GM12872 (cell line): ENCODE data around the gene NSFL1C.

Source experiments
- CTCF ChIP-seq: IDR thresholded peaks from 3 replicates; pipeline ENCODE4 v1.5.1; 2011; ENCODE audit warnings: low read depth, mild to moderate bottlenecking, low read length, moderate library complexity; ENCODE audit not compliant: insufficient read depth

The NSFL1C gene

GRCh38 chr20:1466211-1467081 lies at the start of gene NSFL1C:
Gene NSFL1C, minus strand, starts transcription at chr20:1466849. Its CDS starts 25 bp downstream, at chr20:1466824.
- TF ChIP-seq CTCF = peak; percentile 91

GRCh38 chr20:1513801-1514200 lies 47.2 kb upstream of the NSFL1C start:
- no peak for TF ChIP-seq CTCF

GRCh38 chr20:1509237-1509636 lies 42.6 kb upstream of the NSFL1C start:
- peak; percentile 53 for TF ChIP-seq CTCF

- no peak for TF ChIP-seq CTCF
Observed at GRCh38 chr20:1508574-1508973, 41.9 kb upstream of the NSFL1C start.

GRCh38 chr20:1507276-1507675 lies 40.6 kb upstream of the NSFL1C start:
- no peak for TF ChIP-seq CTCF

GRCh38 chr20:1505871-1506270 lies 39.2 kb upstream of the NSFL1C start:
- TF ChIP-seq CTCF = no peak

GRCh38 chr20:1505361-1505760 lies 38.7 kb upstream of the NSFL1C start:
- no peak for TF ChIP-seq CTCF
